Stimulated activated CD4-positive, alpha-beta T cell treated with anti-CD3 and anti-CD28 coated beads, TNF-alpha, amount 100 ng/mL, for 48 hours (primary cell): ENCODE data around the gene RAI1.

Experiments used
- DNase-seq, 3 donors: peaks; one replicate each; pipeline ENCODE4 v3.0.0-alpha.2; 2020; ENCODE audit warnings: low read depth in 3 of 3

Gene RAI1

GRCh38 chr17:17846003-17846402, 164.7 kb downstream of the RAI1 start:
- no peak for DNase-seq

- no peak for DNase-seq
Measured at GRCh38 chr17:17846645-17847044, 165.4 kb downstream of the RAI1 start.

GRCh38 chr17:17847118-17847689, 165.9 kb downstream of the RAI1 start:
- DNase-seq, result no peak

GRCh38 chr17:17847726-17848125, 166.5 kb downstream of the RAI1 start:
- DNase-seq, result no peak

GRCh38 chr17:17848311-17849082, 167.2 kb downstream of the RAI1 start:
- no peak for DNase-seq

- peak; percentile 79 to 90 (median 86) for DNase-seq
Measured at GRCh38 chr17:17849147-17849820, 168.0 kb downstream of the RAI1 start.

GRCh38 chr17:17849845-17850373, 168.7 kb downstream of the RAI1 start:
- peak; percentile 42 to 71 (median 62) for DNase-seq

GRCh38 chr17:17851103-17852002, 170.1 kb downstream of the RAI1 start:
- no peak for DNase-seq

- no peak for DNase-seq
Measured at GRCh38 chr17:17852930-17853329, 171.7 kb downstream of the RAI1 start.

GRCh38 chr17:17853811-17854447, 172.7 kb downstream of the RAI1 start:
- peak in 1 of 3 donors; percentile 52 for DNase-seq

GRCh38 chr17:17855976-17856375, 174.7 kb downstream of the RAI1 start:
- DNase-seq, result no peak

GRCh38 chr17:17856386-17856785, 175.1 kb downstream of the RAI1 start:
- DNase-seq, result no peak

GRCh38 chr17:17857496-17857895, 176.2 kb downstream of the RAI1 start:
- DNase-seq, result no peak

- DNase-seq, result peak; percentile 43 to 64 (median 46)
Measured at GRCh38 chr17:17859909-17860765, 178.9 kb downstream of the RAI1 start.

- DNase-seq, result no peak
Measured at GRCh38 chr17:17860766-17861107, 179.5 kb downstream of the RAI1 start.
